Left forelimb (tissue), 1 donor: ENCODE measurements around the gene SPR.

ENCODE experiments used
- DNase-seq: peaks from one replicate; pipeline ENCODE4 v3.0.0-alpha.2; 2018; ENCODE audit warnings: low spot score

The SPR gene

GRCh38 chr2:72887032-72887739, at the start of gene SPR:
Gene SPR (plus strand): TSS chr2:72887408. CDS start chr2:72887433, 25 bp downstream.
- no peak for DNase-seq

GRCh38 chr2:72840066-72840465, 47.1 kb upstream of the SPR start:
- DNase-seq, result no peak

GRCh38 chr2:72841462-72842125, 45.6 kb upstream of the SPR start:
- no peak for DNase-seq

GRCh38 chr2:72843301-72843700, 43.9 kb upstream of the SPR start:
- DNase-seq, result no peak

GRCh38 chr2:72846171-72847095, 40.8 kb upstream of the SPR start:
- DNase-seq, result no peak

GRCh38 chr2:72847534-72848315, 39.5 kb upstream of the SPR start:
- no peak for DNase-seq

GRCh38 chr2:72848436-72849137, 38.6 kb upstream of the SPR start:
- DNase-seq, result no peak

- DNase-seq, result no peak
Measured at GRCh38 chr2:72849138-72849462, 38.1 kb upstream of the SPR start.

GRCh38 chr2:72851333-72851732, 35.9 kb upstream of the SPR start:
- DNase-seq, result no peak

- no peak for DNase-seq
Measured at GRCh38 chr2:72859831-72860262, 27.4 kb upstream of the SPR start.

- DNase-seq, result peak; percentile 88
Measured at GRCh38 chr2:72862239-72862988, 24.8 kb upstream of the SPR start.

GRCh38 chr2:72863046-72863445, 24.2 kb upstream of the SPR start:
- no peak for DNase-seq

GRCh38 chr2:72864500-72864899, 22.7 kb upstream of the SPR start:
- DNase-seq, result no peak

GRCh38 chr2:72871060-72871459, 16.1 kb upstream of the SPR start:
- DNase-seq, result no peak

GRCh38 chr2:72871880-72872279, 15.3 kb upstream of the SPR start:
- DNase-seq, result no peak

- no peak for DNase-seq
Measured at GRCh38 chr2:72883356-72883962, 3.7 kb upstream of the SPR start.

- DNase-seq, result no peak
Measured at GRCh38 chr2:72886505-72887031, 640 bp upstream of the SPR start.

- DNase-seq, result peak; percentile 91
Measured at GRCh38 chr2:72887740-72888437, 681 bp downstream of the SPR start.
